Mucosa of stomach (tissue), 1 donor: Measurements from ENCODE around the gene CXCR6.

ENCODE experiments used
- H3K27me3 ChIP-seq: one replicate; pipeline ENCODE4 v1.7.0; 2013; ENCODE audit warnings: mild to moderate bottlenecking, low read length; ENCODE audit not compliant: control insufficient read depth, insufficient read depth
- H3K36me3 ChIP-seq: one replicate; pipeline ENCODE4 v1.7.0; 2013; ENCODE audit warnings: low read length; ENCODE audit not compliant: control insufficient read depth, insufficient read depth
- H3K4me1 ChIP-seq: one replicate; pipeline ENCODE4 v1.7.0; 2013; ENCODE audit warnings: mild to moderate bottlenecking, low read length; ENCODE audit not compliant: control insufficient read depth, insufficient read depth
- H3K4me3 ChIP-seq: one replicate; pipeline ENCODE4 v1.7.0; 2013; ENCODE audit warnings: low read length
- H3K9ac ChIP-seq: one replicate; pipeline ENCODE4 v1.7.0; 2013; ENCODE audit warnings: mild to moderate bottlenecking, low read length, moderate library complexity
- H3K9me3 ChIP-seq: one replicate; pipeline ENCODE4 v1.7.0; 2013; ENCODE audit warnings: mild to moderate bottlenecking, low read length, moderate library complexity; ENCODE audit not compliant: control insufficient read depth
- donor health status: Pancreatic carcinoma.

The CXCR6 gene

DNA sequence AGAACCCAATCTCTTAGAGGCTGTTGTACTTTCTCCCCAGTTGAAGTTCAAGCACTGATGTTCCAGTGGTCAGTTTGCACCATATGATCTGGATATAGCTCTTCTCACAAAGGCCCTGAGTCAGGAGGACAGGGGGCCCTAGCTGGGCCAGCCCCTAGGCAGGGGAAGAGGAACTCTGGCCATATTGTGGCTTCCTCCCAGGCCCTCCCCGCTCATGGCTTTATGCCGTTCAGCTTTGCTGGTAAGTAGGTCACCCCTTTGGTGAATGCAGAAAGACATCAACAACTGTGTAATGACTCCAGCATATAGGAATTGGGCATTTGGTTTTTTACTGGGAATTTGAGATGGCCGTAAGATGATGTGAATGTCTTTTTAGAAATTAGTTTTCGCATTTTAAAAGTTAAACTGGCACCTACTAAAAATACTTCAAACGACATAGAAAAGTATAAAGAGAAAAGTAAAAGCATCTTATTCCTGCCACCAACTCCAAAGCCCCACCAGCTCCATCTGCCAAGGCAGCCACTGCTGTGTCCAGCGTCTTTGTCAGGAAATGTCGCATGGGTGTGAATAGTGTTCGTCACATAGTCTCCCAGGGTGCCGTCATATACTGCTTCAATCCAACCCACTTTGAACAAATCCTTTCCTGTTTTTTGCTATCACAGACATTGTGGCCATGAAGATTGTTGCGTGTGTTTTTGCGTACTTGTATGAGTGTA, 31.6 kb upstream of the CXCR6 start:
- Histone ChIP-seq H3K27me3 (no peaks in the 10 kb centered on the region), H3K4me3 (no peak overlapping the region), H3K9me3 (no peaks in the 10 kb centered on the region), H3K9ac (no peak overlapping the region), H3K4me1 (peaks cover 6% of the 10 kb centered on the region), H3K36me3 (no peaks in the 10 kb centered on the region)

GRCh38 chr3:45912435-45912834, 30.8 kb upstream of the CXCR6 start:
- no peaks in the 10 kb centered on the region for H3K4me1 ChIP-seq
- H3K27me3 ChIP-seq = no peaks in the 10 kb centered on the region
- no peaks in the 10 kb centered on the region for H3K36me3 ChIP-seq
- no peak overlapping the region for H3K9ac ChIP-seq
- H3K9me3 ChIP-seq = no peaks in the 10 kb centered on the region
- H3K4me3 ChIP-seq = no peak overlapping the region

- Histone ChIP-seq H3K27me3 (no peaks in the 10 kb centered on the region), H3K36me3 (no peaks in the 10 kb centered on the region), H3K9me3 (no peaks in the 10 kb centered on the region), H3K9ac (no peak overlapping the region), H3K4me3 (no peak overlapping the region), H3K4me1 (no peaks in the 10 kb centered on the region)
Observed at GRCh38 chr3:45914362-45915058, 28.8 kb upstream of the CXCR6 start.

DNA sequence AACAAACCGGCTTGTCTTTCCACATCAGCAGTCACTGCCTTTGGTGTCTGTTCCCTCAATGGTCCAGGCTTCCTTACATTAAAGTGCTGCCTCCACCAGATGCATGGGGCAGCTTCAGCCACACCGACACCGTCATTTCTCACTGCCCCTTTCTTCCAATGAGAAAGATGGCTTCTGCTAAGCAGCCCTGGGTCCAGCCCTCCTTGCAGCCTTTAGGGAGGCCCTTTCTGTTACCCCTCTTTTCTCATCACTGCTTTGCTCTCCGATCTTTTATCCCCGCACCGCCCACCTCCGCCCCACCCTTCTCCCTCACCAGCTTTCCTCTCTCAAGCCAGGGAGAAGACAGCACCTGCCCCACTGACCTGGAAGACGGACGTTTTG, 28.2 kb upstream of the CXCR6 start:
- Histone ChIP-seq H3K9me3 (no peaks in the 10 kb centered on the region), H3K36me3 (no peaks in the 10 kb centered on the region), H3K27me3 (no peaks in the 10 kb centered on the region), H3K4me3 (no peak overlapping the region), H3K4me1 (no peaks in the 10 kb centered on the region), H3K9ac (no peak overlapping the region)

DNA sequence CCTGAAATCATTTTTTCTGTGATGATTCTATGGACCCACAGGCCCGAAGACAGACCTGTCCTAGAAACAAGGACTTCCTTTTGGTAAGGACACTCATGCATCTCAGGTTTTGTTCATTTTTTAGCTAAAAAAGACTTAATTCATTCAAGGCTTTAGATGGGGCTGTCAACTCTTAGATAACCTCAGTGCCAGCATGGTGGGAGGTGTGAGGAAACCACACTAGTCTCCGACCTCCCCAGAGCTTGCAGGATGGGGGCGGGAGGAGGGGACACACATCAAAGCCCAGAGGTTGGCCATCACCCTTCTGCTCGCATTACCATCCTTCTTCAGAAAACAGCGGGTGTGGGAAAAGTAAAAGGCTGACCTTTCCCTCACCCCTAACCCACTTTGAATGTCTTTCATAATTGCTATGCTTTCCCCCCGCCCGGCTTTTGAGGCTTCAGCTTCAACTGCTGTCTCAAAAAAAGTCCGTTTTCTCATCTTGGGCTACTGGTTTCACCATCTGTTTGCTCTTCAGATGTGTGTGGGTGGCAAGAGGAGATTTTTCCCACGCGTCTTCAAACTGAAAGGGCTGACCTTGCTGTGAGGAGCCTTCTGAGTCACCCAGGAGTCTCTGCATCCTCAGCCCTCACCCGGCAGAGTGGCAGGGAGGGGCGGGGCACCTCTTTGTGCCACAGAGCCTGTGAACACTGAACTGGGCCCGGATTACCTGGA, 27.6 kb upstream of the CXCR6 start:
- Histone ChIP-seq H3K4me3 (no peak overlapping the region), H3K4me1 (no peaks in the 10 kb centered on the region), H3K27me3 (no peaks in the 10 kb centered on the region), H3K36me3 (no peaks in the 10 kb centered on the region), H3K9ac (no peak overlapping the region), H3K9me3 (no peaks in the 10 kb centered on the region)

DNA sequence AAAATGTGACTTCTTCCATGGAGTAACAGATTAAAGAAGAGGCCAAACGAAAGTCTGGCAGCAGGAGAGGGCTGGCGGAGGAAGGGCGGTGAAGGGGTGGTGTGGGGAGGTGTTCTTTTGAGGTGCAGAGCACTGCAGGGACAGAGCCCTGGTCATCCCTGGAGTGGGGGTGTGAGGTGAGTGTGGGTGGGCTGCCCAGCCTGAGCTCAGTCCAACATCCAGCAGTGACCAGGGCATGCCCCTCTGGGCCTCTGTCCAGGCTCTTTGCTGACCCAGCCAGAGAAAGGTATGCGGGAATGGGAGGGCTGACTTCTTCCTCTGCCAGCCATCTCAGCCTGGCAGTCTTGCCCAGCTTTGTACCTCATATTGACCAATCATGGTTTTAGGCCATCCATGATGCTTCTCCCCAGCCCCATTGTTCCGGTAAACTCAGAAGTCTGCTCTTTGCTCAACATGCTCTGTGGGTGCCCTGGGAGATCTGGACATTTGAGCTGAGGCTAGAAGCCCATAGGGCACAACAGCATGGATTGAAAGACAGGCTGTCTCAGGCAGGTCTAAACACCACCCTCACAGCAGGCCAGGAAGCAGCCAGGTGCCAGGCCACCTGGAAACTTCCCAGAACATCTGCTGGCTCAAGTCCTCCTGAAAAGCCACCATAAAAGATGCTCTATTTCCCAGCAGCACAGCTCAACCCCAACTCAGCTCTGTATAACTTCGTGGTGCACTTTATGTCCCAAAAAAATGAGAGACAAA, 25.9 kb upstream of the CXCR6 start:
- Histone ChIP-seq H3K36me3 (peaks cover 4% of the 10 kb centered on the region), H3K4me1 (no peaks in the 10 kb centered on the region), H3K27me3 (no peaks in the 10 kb centered on the region), H3K9ac (no peak overlapping the region), H3K4me3 (no peak overlapping the region), H3K9me3 (no peaks in the 10 kb centered on the region)

DNA sequence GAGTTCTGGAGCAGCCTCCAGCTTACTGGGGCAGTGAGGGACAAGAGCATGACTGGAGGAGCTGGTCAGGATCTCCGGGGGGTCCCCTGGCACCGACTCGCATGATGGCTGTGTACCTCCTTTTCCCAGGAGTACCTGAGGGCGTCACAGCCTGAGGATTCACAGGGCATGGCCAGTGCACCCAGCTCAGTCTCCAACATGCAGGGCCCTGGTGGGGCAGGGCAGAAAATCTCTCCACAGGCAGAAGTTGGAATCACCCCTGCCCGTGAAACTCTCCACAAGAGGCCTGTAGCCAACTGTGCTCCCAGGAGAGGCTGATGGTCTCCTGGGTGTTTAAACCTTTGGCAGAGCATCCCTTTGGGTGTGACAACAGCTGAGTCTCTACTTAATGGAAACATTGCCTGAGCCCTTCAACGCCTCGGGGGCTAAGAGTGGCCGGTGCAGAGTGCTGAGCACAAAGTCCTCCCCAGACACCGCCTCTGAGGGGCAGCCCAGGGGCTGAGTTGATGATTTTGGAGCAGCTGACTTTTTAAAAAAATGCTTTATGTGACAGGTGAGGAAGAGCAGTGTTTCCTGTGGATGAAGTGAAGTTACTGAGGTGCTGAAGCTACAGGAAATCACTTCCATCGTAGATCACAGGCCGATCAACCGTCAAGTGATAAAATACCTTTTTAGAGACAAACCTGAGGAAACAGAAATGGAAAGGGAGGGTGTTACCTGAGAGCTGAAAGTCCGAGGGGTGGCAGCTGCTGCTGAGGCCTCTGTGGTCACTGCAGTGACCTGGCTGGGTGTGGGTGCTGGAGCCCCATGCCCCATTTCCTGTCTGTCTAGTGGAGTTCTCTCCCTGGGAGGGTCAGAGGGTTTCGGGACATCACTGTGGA, 21.9 kb upstream of the CXCR6 start:
- H3K4me3 ChIP-seq = no peak overlapping the region
- no peaks in the 10 kb centered on the region for H3K27me3 ChIP-seq
- H3K9ac ChIP-seq = no peak overlapping the region
- peaks cover 21% of the 10 kb centered on the region for H3K36me3 ChIP-seq
- no peaks in the 10 kb centered on the region for H3K9me3 ChIP-seq
- no peaks in the 10 kb centered on the region for H3K4me1 ChIP-seq

DNA sequence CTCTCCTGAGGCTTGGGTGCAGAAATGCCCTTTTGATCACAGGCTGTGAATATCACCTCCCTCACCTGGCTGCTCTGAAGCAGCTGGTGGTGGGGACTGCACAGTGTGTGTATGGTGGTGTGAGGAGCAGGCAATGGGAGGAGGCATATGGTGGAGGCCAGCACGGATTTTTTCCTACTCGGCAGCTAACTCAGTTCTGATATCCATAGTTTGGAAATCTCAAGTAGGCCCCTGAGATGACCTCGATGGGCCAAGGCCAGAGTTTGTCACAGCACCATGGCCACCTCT, 21.3 kb upstream of the CXCR6 start:
- Histone ChIP-seq H3K27me3 (no peaks in the 10 kb centered on the region), H3K9me3 (no peaks in the 10 kb centered on the region), H3K36me3 (peaks cover 21% of the 10 kb centered on the region), H3K4me3 (no peak overlapping the region), H3K4me1 (no peaks in the 10 kb centered on the region), H3K9ac (no peak overlapping the region)

- Histone ChIP-seq H3K9ac (no peak overlapping the region), H3K9me3 (no peaks in the 10 kb centered on the region), H3K4me3 (no peak overlapping the region), H3K36me3 (peaks cover 21% of the 10 kb centered on the region), H3K4me1 (no peaks in the 10 kb centered on the region), H3K27me3 (no peaks in the 10 kb centered on the region)
Observed at GRCh38 chr3:45922950-45923590, 20.2 kb upstream of the CXCR6 start.

DNA sequence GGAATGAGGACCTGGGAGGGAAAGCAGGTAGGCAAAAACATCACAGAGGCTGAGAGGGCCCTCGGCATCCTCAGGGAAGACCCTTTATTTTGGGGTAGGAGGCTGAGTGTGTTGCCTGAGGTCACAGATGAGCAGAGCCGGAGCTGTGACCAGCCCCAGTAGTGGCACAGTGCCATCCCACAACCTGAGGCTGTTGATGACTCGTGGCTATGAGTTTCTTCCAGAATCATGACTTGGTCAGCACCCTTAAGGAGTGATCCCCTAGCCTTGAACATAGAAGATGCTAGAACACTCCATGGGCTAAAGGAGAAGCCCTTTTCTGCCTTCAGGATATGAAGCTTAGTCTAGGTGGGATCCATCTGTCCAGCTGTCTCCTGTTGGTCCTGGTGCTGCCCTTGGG, 19.5 kb upstream of the CXCR6 start:
- no peaks in the 10 kb centered on the region for H3K27me3 ChIP-seq
- no peaks in the 10 kb centered on the region for H3K9me3 ChIP-seq
- no peaks in the 10 kb centered on the region for H3K4me1 ChIP-seq
- H3K9ac ChIP-seq = no peak overlapping the region
- peaks cover 21% of the 10 kb centered on the region for H3K36me3 ChIP-seq
- no peak overlapping the region for H3K4me3 ChIP-seq

GRCh38 chr3:45927881-45928280, 15.4 kb upstream of the CXCR6 start:
- Histone ChIP-seq H3K36me3 (peaks cover 17% of the 10 kb centered on the region), H3K9ac (no peak overlapping the region), H3K9me3 (no peaks in the 10 kb centered on the region), H3K27me3 (no peaks in the 10 kb centered on the region), H3K4me1 (no peaks in the 10 kb centered on the region), H3K4me3 (no peak overlapping the region)
